GM18519 (cell line): ENCODE data around the gene ANXA1.
A peak's percentile ranks its signal among the peaks of the same experiment; 100 is the strongest.

Experiments used
- ATAC-seq: cut with Tn5 transposase; IDR thresholded peaks from one replicate; pipeline ENCODE4 v1.9.1; 2021; ENCODE audit warnings: mild to moderate bottlenecking, moderate library complexity; ENCODE audit not compliant: unreplicated experiment, low FRiP score

The ANXA1 gene

DNA sequence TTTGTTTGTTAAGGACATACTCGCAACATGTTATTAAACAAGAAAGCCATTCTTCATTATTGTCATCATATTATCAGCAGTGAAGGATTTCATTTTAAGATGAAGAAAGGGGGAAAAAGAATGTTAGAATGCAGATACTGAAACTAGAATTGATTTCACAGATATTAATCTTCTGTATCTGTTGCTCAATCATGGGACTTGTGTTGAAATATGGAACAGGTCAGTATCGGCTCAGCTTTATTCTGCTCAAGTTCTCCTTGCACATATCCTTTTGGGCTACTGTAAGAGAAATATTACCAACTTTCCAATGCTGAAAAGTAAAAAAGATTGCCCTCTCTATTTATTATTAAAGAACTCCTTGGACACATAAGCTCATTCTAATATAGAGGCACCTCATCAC is 13.8 kb upstream of the ANXA1 start:
- ATAC-seq = no peak

DNA sequence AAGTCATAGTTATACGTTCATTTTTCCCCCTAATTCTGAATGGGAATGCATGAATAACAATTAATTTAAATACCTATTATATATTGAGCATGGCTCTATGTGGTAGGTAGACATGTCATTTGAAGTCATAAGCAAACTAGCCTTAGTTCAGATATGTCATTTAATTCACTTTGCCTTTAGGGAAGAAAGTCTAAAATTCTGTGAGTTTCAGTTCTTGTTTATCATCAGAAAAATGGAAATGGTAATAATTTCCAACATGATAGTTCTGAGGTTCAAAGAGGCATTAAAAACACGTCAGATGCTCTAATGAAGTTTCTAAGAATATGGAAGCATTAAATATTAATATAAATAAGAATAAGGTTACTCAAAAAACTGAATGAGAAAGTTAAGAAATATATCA is 13.1 kb upstream of the ANXA1 start:
- no peak for ATAC-seq

DNA sequence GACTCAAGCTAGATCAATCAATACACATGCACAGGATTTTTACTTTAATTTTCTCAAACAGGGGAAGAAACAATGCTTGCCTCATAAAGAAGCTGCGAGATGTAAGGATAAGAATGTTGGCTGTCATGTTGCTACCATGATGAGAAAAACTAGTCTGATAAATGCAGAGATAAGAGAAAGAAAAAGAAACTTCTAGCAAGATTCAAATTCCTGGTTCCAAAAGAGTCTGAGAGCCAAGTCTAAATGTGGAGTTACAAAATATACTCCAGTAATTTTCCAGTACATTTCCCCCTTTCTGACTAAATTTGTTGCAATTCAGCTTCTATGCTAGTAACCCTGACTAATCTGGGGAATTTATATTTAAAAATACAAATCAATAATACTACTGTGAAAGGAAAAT is 10.4 kb upstream of the ANXA1 start:
- ATAC-seq = no peak

DNA sequence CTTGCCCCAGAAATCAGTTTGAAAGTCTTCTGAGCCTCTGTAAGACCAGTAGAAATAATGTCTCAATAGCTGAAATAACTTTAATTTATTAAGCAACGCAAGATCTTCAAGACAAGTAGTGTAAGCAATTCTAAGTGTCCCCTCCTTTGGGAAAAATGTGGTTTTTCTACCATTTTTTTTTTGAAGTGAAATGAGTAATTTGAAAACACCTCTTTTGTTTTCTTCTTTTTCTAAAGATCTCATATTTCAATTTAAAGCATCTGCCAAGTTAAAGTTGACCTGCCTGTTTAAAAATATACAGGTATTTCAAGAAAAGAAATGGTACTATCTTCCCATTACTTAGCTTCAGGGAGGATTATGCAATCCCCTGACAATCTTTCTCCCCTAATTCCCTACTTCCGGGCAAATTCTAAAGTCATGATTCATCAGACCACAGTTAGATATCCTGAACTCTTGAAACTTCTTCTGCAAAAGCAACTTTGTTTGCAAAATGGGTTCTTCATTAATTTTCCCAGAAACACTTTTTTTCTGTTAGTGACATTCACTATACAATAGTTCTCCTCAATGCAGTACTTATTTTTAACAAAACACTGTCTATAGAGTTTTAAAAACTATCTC is 7.8 kb upstream of the ANXA1 start:
- ATAC-seq = no peak

DNA sequence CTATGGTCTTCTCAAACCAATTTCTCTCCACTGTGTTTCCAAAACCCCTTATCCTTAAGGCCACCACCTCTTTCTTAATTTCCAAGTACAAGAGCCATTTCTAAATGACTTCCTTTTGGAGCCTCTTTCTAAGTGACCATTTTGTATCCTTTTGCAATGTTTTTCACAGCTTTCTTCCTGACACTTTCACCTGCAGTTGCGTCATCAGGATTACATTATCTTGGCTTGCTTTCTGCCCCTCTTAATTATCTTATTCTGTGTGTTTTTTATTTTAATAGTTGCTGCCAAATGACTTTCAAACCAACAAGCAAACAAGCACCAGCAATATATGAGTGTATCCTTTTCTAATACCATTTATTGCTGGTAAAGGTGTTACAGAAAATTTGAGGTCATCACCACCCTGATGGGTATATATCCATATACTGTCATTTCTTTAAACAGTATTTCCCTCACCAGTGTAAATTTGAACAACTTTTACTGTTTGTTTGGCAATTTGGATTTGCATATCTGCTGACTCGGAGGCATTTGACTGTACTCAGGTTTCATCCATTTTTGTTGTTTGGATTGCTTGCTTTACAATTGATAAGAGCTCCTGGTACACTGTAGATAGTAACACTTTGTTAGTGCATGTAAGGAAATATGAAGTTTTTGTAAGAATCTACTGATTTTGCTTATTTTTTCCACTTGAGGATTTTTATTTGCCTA is 5.4 kb upstream of the ANXA1 start:
- no peak for ATAC-seq

DNA sequence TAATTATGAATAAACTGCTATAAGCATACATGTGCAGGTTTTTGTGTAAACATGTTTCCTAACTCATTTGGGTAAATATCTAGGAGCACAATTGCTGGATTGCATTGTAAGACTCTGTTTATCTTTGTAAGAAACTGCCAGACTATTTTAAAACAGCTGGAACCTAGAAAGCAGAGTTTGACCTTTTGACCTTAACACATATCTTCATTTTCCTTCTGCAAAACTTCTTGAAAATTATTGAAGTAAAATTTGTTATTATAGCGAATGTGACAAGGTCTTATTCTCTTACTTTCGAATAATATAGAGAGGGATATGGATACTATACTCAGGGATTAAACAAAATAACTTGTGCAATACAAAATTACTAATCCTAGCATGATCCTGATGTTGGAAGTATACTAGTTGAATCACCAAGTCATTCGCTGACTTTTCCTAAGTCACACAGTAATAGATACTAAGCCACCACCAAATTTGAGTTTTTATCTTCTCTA is 3.2 kb upstream of the ANXA1 start:
- no peak for ATAC-seq

DNA sequence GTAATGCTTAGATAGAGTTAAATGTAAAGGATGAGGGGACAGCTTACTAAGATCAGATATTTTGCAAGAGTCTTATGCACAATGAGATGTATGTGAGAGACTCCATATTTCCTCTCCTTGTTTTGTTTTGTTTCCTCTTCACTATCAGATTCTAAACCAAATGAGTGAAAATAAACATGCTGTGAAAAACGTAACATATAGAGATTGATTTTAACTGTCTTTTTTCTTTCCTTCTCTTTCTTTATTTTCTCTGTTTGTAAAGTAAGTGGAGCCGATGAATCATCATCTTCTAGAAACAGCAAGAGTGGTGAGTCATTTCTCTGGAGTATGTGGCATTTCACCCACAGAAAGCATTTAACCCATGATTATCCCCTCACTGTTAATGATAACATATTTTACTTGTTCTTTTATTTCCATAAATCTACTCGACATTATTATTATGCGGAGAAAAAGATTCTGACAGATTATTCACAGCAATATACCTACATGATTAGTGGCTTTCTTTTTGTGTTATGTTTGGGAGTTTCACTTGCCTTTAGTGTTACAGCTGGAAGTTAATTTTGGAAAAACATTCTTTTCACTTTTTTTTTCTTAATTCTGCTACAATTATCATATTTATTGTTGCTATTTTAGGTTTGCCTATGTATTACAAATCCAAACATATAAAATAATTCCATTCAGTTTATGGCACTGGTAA is 2.1 kb upstream of the ANXA1 start:
- ATAC-seq = peak; percentile 71

DNA sequence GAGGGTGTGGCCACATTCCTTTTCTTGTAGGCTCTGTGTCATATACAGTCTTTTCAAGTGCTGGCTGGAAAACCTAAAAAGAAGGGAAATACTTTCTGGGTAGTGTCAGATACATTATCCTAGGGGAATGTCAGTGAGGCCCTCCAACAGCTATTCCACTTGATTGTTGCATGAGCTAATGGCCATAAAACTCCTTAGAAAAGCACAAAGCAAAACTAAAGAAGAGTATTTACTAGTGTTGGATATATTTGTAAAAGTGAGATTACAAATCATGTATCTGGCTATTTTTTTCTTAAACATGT is 829 bp downstream of the ANXA1 start:
- ATAC-seq = no peak

DNA sequence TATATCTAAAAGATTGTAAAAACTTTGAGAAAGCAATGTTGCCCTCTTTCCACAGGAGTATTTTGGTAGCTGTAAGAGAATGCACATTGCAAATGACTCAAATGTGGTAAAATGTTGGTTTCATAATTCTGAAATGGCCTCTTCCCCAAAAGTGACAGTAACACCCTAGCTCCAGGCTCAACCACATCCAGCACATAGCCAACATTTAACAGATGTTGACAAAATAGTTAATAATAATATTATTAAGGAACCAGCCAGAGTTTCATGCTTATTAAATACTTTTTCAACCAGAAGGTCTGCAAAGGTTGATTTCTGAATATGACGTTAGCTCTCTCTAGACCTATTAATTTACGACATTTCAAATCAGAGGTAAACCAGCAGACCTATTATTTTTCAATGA is 1.3 kb downstream of the ANXA1 start:
- peak; percentile 67 for ATAC-seq

DNA sequence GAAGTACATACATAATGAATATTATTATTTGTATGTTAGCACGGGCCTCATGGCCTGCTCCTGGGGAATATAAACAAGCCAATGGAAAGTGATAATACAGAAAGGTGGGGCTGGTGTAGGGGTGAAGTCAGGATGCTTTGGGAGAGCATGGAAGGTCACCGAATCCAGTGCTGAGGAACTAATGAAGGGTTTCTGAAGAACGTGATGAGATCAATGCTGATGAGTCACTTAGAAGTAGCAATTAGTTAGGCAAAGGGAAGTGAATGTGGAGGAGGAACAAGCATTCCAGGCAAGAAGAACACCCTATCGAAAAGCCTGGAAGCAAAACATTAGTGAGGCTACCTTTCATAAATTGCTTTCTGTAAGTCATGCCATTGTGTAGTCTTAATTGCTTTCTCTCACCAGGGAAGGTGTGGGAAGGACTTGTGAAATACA is 2.1 kb downstream of the ANXA1 start:
- no peak for ATAC-seq

DNA sequence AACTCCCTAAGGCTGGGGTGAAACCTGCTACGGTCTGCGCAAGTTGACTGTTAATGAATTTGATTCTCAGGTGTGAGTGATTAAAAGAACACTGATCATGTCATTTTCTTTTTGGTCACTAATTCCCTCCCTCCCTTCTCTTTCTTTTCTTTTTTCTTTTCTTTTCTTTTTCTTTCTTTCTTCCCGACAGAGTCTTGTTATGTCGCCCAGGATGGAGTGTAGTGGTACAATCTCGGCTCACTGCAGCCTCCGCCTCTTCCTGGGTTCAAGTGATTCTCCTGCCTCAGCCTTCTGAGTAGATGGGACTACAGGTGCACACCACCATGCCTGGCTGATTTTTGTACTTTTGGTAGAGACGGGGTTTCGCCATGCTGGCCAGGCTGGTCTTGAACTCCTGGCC is 2.6 kb downstream of the ANXA1 start:
- no peak for ATAC-seq

DNA sequence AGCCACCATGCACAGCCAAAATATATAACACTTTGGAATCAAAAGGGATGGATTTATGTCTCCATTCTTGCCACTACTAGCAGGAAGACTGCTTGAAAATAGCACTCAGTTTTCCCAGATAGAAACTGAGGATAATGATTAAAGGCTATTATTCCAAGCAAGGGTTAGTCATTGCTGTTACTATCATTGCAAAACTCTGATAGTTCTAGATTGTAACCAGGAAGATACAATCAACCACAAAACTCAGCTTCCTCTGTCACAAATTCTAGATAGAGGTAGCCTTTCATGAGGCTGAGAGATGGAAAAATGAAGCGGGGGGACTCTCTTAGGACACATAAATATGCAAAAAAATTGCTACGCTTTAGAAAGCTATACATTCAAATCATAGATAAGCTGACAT is 3.1 kb downstream of the ANXA1 start:
- no peak for ATAC-seq

DNA sequence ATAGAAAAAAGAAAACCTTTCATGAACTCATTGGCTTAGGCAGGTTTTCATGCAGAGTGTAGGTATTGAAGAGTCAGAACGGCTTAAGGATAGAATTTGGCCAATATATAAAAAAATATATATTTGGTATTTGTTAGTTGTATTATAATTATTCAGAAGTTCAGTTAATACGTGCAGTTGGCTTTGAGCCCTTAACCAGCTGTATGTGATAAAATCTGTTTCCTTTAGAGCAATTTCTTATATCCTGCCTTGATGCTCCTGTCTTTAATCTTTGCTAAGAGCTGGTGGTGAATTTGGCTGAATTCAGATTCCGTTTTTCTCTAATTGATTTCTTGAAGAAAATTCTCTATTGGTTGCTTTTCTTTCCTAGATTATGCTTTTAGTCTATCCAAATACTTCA is 3.7 kb downstream of the ANXA1 start:
- ATAC-seq = no peak

DNA sequence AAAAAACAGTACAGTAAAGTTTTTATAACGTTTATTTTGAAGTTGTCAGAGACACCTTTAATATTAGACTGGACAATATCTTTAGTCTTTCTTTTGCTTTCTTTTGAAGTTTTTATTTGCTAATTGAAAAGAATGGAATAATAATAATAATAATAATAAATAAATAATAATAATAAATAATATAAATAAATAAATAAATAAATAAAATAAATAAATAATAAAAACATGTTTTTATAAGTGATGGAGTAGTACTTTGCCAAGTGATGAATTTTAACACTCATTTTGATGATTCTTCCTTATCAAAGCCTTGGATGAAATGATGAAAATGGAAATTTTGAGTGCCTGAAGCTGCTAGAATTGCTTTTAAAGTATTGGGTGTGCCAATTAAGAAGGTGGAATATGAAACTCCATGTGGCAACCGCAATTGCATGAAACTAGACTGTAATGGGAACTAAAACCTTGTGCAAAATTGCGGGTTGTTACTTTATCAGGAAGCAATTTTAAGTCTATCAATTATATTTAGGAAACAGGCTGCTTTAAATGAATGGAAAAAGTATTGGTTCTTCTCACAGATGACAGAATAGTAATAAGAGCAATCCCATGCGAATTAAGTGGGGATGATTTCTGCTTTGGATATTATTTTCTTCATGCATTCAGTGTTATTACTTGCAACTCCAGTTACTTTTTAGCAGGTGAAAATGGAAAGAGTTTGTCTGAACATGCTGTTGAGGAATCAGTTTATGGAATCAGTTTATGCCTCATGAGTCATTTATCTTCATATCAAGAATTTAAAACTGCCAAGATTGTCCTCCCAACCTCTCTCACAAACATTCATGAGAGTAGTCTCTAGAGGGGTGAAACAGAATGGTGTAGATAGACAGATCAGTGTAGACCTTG is 4.6 kb downstream of the ANXA1 start:
- no peak for ATAC-seq

DNA sequence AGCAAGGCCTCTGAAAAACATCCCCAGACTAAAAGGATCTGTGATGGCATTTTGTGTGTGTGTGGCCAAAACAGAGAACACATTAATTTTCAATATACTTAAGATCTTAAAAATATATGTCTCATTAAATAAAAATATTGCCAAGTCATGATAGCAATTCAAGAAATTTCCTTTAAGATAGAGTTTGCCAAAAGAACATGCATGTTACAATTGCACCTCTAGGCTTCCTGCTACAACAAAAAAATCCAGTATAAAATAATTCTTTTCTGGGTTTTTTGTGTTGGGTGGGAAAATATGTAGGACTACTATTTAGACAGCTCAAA is 5.2 kb downstream of the ANXA1 start:
- ATAC-seq = no peak

DNA sequence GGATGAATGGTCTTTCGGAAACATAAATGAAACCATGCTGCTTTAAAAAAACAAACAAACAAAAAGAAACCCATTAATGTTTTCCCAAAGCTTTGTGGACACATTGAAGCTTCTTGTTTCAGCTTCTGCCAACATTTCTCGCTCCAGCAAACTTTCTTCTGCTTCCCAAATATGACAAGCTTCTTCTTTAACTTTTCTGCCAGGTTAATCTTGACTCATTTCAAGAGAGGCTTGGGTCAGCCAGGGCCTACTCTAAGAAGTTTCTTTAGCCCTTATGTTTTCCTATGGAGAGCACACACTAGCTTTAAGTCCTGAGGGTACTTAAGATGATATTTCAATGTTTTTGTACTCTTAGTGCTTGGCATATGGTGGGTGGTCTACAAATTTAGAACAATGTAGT is 6.1 kb downstream of the ANXA1 start:
- ATAC-seq = no peak

DNA sequence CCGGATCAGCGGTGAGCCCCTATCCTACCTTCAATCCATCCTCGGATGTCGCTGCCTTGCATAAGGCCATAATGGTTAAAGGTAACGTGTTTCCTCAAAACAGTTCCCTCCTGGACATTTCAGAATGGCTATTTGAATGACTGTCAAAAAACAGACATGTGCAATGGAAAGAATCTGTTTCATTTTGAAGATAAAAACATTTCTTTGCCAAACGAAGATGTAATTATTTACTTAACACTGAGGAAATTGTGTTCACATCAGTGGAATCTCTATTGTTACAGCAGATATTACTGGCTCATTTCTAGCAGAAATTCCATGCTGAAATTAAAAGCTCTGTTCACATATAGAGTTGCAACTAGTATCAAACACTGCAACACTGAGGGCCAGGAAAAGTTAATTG is 7.1 kb downstream of the ANXA1 start:
- no peak for ATAC-seq

DNA sequence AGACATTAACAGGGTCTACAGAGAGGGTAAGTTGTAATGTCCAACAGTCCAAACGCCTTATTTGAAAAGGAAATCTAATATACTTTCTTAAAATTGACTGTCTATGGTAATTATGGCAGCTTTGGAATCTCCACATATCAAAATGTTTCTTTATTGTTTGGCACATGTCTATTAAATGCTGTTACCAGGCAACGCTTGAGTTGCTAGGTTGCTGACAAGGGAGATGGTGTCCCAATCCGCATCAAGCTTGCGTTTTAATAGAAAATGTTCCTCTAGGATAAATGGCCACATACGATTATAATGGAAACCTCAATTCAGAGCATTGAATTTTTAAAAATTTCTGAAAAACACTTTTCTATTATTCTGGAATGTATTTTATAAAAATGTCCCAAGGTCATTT is 9.2 kb downstream of the ANXA1 start:
- ATAC-seq = no peak

DNA sequence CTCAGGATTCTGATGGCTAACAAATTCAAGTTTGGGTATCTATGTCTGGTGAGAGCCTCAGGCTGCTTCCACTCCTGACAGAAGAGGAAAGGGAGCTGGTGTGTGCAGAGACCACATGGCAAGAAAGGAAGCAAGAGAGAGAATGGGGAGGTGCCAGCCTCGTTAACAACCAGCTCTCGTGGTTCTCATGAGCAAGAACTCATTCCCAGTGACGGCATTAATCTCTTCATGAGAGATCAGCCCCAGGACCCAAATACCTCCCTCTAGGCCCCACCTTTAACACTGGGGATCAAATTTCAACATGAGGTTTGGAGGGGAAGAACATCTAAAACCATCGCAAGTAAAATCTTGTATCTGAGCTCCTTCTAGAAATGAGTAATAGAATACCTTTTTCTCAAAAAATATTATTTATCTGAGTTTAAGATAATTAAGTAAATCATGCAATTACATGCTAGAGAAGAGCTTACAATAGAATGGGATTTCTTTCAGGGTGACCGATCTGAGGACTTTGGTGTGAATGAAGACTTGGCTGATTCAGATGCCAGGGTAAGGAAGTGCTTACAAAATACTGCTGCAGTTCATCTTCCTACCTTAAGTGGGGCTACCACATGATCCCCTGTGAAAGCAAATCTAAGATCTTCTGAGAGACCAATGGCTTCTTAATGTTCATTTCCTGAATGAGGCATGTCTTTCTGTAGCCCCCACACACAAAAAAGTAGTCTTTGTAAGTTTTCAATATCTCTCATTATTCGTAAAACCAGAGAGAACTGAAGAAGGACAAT is 11.5 kb downstream of the ANXA1 start:
- ATAC-seq = peak; percentile 57

DNA sequence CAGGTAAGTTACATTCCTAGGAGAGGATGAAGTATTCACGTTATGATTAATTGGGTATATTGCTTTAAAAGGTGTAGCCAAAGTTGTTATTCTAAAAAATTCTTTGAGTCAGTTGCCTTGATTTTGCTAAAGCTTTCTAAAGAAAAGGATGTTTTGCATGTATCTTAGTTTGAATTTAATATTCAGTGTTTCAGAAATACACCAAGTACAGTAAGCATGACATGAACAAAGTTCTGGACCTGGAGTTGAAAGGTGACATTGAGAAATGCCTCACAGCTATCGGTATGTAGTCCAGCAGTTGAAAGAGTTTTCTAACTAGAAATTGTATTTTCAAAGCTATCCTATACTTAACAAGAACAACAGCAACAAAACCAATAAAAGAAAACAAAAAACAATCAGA is 14.2 kb downstream of the ANXA1 start:
- no peak for ATAC-seq
